DOHH2 (cell line): Measurements from ENCODE around the gene CEACAM19.

Source experiments
- EZH2phosphoT487 ChIP-seq: fragments of 200-600 bp; sonication (generic); IDR thresholded peaks from 2 replicates; pipeline ENCODE4 v1.6.1; 2017; ENCODE audit warnings: borderline replicate concordance, mild to moderate bottlenecking, antibody characterized with exemption, low read length, moderate library complexity, mixed read lengths
- TF ChIP-seq, protein P1 (sequence below): fragments of 200-600 bp; sonication (generic); IDR thresholded peaks from one replicate; pipeline ENCODE4 v1.5.1; 2014; ENCODE audit warnings: antibody characterized with exemption, mild to moderate bottlenecking, low read depth, low read length; ENCODE audit not compliant: poor library complexity, severe bottlenecking

DNA sequence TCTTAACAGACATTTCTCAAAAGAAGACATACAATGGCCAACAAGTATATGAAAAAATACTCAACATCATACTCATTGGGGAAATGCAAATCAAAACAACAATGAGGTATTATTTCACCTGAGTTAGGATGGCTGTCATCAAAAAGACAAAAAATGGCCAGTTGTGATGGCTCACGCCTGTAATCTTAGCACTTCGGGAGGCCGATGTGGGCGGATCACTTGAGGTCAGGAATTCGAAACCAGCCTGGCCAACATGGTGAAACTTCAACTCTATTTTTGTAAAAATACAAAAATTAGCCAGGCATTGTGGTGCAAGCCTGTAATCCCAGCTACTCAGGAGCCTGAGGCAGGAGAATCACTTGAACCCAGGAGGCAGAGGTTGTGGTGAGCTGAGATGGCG is 49.7 kb downstream of the CEACAM19 start:
- TF ChIP-seq EZH2phosphoT487 = no peak
- TF ChIP-seq, protein P1, sequence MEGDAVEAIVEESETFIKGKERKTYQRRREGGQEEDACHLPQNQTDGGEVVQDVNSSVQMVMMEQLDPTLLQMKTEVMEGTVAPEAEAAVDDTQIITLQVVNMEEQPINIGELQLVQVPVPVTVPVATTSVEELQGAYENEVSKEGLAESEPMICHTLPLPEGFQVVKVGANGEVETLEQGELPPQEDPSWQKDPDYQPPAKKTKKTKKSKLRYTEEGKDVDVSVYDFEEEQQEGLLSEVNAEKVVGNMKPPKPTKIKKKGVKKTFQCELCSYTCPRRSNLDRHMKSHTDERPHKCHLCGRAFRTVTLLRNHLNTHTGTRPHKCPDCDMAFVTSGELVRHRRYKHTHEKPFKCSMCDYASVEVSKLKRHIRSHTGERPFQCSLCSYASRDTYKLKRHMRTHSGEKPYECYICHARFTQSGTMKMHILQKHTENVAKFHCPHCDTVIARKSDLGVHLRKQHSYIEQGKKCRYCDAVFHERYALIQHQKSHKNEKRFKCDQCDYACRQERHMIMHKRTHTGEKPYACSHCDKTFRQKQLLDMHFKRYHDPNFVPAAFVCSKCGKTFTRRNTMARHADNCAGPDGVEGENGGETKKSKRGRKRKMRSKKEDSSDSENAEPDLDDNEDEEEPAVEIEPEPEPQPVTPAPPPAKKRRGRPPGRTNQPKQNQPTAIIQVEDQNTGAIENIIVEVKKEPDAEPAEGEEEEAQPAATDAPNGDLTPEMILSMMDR = no peak
